ENCODE results near the gene MAD1L1. TPM values are rescaled to one million over a fixed set of nuclear protein-coding genes. Genes with fewer than 3 reads are reported as not detected.

Gene MAD1L1
- total and polyA plus RNA-seq, 3 donors from 2014 or later, result 63.1 to 149 (median 94.6) TPM

DNA sequence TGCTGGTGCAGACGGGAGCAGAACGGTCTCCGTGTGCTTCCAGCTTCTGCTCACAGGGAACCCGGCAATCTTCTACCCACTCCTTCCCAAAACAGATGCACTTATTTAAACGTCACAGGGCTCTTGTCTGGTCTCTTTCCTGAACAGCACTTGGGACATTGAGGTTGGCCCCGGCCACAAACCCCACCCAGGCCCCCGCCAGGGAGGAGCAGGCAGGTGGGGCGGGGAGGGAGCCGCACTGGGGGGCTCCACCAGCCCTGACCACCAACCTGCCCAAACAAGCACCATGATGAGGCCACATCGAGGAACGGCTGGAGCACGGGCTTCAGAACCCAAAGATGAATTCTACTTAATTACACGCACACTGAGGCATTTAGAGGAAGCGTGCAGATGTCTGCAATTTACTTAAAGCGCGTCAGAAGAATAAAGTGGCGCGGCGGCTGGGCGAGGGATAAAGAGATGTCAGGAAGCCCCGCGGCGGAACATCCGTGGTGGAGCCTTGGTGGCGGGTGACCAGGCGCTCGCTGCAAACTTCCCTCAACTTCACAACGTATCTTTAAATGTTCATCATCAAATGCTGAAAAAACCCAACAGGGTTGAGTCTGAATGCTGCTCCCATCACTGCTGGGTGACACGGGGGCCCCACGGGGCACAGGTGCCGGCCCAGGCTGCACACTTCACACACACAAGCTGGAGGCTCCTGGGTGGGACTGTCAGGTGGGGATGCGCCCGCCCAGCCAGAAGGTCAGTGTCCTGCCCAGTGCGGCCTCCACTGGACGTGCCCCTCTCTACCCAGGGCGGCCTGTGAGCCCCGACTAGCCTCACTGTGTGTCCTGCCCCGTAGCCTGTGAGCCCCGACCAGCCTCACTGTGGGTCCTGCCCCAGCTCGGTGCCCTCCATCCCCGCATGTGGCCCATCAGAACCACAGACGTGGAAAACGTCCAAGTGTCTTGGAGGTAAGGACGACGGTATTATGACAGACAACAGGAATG is 279.2 kb downstream of the MAD1L1 start:
- intact Hi-C loops (cut with DNase I; ENCODE audit: low total_unique reads), result no loop called here
- no peaks in the 10 kb centered on the region for H3K9me3 ChIP-seq
- no peaks in the 10 kb centered on the region for H3K27me3 ChIP-seq
- H3K4me1 ChIP-seq, result peaks cover 6% of the 10 kb centered on the region
- no peak overlapping the region for H3K27ac ChIP-seq
- no peak overlapping the region for H3K4me3 ChIP-seq
- no peaks in the 10 kb centered on the region for H3K36me3 ChIP-seq (ENCODE audit: low read depth, missing control alignments)
- no peak for DNase-seq
- no peak for TF ChIP-seq POLR2A (IDR thresholded peaks at IDR 0.05)
- TF ChIP-seq, protein P1, sequence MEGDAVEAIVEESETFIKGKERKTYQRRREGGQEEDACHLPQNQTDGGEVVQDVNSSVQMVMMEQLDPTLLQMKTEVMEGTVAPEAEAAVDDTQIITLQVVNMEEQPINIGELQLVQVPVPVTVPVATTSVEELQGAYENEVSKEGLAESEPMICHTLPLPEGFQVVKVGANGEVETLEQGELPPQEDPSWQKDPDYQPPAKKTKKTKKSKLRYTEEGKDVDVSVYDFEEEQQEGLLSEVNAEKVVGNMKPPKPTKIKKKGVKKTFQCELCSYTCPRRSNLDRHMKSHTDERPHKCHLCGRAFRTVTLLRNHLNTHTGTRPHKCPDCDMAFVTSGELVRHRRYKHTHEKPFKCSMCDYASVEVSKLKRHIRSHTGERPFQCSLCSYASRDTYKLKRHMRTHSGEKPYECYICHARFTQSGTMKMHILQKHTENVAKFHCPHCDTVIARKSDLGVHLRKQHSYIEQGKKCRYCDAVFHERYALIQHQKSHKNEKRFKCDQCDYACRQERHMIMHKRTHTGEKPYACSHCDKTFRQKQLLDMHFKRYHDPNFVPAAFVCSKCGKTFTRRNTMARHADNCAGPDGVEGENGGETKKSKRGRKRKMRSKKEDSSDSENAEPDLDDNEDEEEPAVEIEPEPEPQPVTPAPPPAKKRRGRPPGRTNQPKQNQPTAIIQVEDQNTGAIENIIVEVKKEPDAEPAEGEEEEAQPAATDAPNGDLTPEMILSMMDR (IDR thresholded peaks at IDR 0.05), result no peak
- WGBS, 2 donors, result 95% methylated on average over 36 to 45 of the region's 45 CpGs

DNA sequence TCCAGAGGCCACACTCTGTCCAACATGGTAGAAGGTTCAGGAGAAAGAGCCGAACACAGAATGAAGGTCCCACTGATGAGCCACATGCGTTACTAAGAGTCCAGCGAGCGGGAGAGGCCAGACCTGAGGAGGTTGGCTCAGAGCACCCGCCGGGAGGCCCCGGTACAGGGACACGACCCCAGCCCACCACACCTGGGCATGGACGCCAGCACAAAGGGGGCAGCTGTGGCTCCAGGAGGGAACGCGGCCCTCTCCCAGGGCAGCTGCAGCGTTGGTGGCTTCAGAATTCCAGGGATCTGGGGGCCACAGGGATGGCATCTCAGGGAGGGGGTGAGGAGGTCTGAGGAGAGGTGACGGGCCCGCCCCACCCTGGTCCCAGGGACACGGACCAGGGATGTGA is 280.0 kb downstream of the MAD1L1 start:
- intact Hi-C loops (cut with DNase I; ENCODE audit: low total_unique reads), result no loop called here
- 95% methylated on average over 11 to 15 of the region's 15 CpGs for WGBS, 2 donors
- Histone ChIP-seq H3K9me3 (no peaks in the 10 kb centered on the region), H3K27me3 (no peaks in the 10 kb centered on the region), H3K4me3 (no peak overlapping the region), H3K36me3 (ENCODE audit: low read depth, missing control alignments) (no peaks in the 10 kb centered on the region), H3K4me1 (peaks cover 6% of the 10 kb centered on the region), H3K27ac (no peak overlapping the region)
- TF ChIP-seq POLR2A (IDR thresholded peaks at IDR 0.05), result no peak
- TF ChIP-seq, protein P1 (IDR thresholded peaks at IDR 0.05), result no peak
- no peak for DNase-seq

DNA sequence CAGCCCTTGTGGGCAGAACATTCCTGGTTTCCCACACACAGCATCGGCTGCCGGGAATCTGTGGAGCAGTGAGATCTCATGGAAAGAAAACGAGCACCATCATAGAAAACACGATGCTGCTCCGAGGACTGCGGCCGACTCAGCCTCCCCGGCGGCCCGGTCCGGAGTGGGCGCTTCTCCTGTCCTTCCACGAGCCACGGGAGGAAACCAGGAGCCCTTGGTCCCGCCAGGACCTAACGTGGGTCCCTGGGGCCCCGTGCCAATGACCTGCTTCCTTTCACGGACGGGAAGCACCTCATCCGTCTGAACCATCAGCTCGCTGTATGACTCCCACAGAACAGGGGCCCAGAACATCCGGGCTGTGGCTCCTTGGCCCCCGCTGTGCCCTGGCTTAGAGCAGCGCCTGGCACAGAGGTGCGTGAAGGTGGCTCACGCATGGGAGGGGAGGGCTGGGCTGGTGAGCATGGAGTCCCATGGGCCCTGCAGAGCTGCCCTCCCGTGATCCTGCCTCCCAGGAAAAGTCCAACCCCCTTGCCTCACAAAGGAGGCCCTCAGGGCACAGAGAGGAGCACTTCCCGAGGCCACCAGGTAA is 280.5 kb downstream of the MAD1L1 start:
- 93 to 95% methylated on average over 20 to 28 of the region's 28 CpGs for WGBS, 2 donors
- Histone ChIP-seq H3K27ac (no peak overlapping the region), H3K36me3 (ENCODE audit: low read depth, missing control alignments) (no peaks in the 10 kb centered on the region), H3K4me3 (no peak overlapping the region), H3K9me3 (no peaks in the 10 kb centered on the region), H3K4me1 (peaks cover 6% of the 10 kb centered on the region), H3K27me3 (no peaks in the 10 kb centered on the region)
- intact Hi-C loops (cut with DNase I; ENCODE audit: low total_unique reads), result no loop called here
- TF ChIP-seq POLR2A (IDR thresholded peaks at IDR 0.05), result no peak
- TF ChIP-seq, protein P1 (IDR thresholded peaks at IDR 0.05), result no peak
- DNase-seq, result no peak

DNA sequence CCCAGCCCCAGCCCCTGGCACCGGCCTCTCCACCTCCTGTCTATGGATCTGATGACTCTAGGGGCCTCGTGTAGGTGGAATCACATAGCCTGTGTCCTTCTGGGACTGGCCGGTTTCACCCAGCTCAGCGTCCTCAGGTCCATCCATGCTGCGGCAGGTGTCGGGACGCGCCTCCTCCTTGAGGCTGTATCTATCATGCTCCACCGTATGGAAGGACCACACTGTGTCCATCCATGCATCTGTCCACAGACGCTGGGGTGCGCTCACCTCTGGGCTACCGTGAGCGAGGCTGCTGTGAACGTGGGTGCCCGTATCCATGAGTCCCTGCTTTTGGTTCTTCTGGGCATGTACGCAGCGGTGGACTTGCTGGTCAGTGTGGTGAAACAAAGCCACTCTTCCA is 281.1 kb downstream of the MAD1L1 start:
- no peak for DNase-seq
- Histone ChIP-seq H3K36me3 (ENCODE audit: low read depth, missing control alignments) (no peaks in the 10 kb centered on the region), H3K4me3 (no peak overlapping the region), H3K4me1 (peaks cover 6% of the 10 kb centered on the region), H3K27ac (no peak overlapping the region), H3K9me3 (no peaks in the 10 kb centered on the region), H3K27me3 (no peaks in the 10 kb centered on the region)
- intact Hi-C loops (cut with DNase I; ENCODE audit: low total_unique reads), result no loop called here
- TF ChIP-seq, protein P1 (IDR thresholded peaks at IDR 0.05), result no peak
- TF ChIP-seq POLR2A (IDR thresholded peaks at IDR 0.05), result no peak
- 91 to 99% methylated on average over 11 to 17 of the region's 17 CpGs for WGBS, 2 donors
